RPMI8226 (cell line): ENCODE measurements around the gene ROR2.
"Not testable (repeated sequence)": the region's sequence is repeated elsewhere in the genome, so short reads cannot be mapped to it uniquely, and the experiment has no call there.

ENCODE experiments used
- DNase-seq: peaks from one replicate; pipeline ENCODE4 v3.0.0-alpha.2; 2015

The ROR2 gene

DNA sequence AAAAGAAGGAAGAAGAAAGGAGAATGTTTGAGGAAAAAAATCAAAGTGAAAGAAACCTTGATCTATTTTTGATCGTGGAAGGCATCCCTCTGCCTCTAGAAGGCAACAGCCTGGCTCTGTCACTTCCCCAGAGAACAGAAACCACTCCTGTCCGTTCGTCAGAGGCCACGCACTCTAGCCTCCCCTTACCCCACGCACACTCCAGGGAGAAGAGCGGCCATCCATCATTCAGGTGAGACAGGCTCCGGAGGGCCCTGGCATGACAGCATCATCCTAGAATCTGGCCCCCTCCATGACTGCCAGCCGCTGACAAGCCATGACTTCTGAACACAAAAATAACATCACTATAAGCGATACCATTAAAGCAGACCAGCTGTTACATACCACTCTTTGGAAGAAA, 135.8 kb downstream of the ROR2 start:
- no peak for DNase-seq

- DNase-seq = no peak
Measured at GRCh38 chr9:91813176-91813795, 136.7 kb downstream of the ROR2 start.

GRCh38 chr9:91812191-91812590, 137.8 kb downstream of the ROR2 start:
- no peak for DNase-seq

DNA sequence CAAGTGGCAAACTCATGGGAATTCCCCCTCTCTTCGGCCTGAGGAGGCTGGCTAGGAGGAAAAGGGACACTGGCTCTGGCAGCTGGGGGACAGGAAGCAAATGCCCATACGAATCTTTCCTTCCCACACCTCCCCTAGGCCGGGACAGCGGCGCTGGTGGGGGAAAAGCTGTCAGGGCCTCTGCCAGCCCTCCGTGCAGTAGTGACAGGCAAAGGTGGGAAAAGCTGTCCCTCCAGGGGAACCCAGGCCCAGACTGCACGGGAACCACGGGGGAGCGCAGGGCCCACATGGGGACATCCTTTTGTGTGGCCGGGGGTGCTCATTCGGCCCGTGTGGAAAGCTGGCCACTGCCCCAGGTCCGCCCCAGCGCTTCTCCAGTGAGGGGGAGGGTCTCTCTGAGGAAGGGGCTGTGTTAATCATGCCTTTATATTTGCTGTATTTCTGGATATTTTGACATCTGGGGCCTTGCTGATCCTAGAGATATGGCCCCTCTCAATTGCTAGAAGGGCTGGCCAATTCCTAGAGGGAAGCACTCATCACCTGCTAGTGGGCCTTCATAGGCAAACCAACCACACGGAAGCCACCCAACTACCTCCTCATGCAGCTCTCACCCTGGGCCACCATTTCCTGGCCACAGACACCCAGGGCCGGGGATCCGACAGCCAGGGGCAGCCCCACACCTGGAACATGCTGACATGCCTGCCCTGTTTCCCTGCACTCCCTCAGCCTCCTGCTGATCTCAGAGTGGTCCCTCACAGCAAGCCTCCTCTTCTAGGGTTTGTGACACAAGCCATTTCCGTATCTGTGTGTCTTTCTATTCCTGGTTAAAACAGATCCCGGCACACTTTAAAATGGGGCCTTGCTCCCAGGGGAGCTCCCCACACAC, 138.8 kb downstream of the ROR2 start:
- DNase-seq = no peak

DNA sequence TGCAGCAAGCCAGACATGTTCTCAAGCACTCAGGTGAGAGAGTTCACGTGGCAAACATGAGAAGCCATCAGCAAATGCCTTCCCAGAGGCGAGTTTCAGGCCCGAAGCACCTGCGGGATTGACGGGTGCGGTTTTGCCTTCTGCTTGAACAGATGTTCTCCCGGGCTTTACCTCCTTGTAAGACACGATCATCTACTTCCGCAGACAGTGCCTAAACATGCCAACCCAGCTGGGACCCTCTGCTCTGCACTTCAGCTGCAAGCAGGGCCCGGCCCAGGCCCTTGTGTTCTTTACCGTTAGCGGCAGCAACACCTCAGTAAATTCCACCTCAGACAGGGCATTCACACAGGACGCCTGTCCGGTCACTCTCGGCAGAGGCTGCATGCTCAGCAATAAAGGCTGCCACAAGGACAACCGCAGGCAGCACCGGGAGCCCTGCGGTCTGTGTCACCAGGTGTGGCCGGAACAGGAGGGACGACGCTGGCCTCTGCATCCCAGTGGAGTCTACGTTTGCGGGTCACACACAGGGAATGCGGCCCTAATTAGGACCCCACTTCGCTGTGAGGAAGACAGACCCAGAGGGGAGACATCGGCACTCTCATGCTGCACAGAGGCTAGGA, 139.6 kb downstream of the ROR2 start:
- no peak for DNase-seq

GRCh38 chr9:91809581-91810285, 140.3 kb downstream of the ROR2 start:
- no peak for DNase-seq

GRCh38 chr9:91807643-91808246, 142.3 kb downstream of the ROR2 start:
- no peak for DNase-seq

GRCh38 chr9:91805031-91805430, 145.0 kb downstream of the ROR2 start:
- no peak for DNase-seq

DNA sequence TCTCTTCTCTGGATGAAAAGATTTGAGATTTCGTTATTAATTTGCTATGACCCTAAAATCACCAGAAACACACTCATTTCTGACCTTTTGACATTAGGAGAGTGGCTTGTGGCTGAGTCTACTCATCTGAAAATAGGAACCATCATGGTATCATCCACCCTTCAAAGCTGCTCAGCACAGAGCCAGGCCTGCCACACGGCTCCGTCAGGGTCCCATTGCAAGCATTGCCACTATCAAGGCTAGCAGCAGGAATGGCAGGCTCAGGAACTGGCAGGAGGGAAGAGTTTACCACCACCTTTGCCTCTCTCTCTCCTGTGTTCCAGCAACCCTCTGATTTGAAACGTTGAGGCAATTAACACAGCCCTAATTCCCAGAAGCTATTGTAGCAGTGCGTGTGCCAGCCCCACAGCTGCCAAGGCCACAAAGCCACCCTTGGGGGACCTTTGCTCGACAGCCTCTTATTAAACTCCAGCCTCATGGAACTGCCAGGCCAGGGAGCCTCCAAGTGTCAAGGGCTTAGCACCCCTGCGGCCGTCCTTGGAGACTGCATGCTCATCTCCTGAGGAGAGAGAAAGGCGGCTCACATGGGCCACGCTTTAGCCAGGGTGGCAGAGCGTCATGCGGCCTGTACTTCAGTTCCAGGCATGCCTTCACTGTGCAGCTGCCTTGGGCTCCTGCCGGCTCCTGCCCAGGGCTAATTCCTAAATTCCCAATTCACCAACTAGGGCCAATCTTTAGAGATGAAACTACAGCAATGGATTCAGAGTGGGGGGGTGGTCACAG, 145.9 kb downstream of the ROR2 start:
- DNase-seq = no peak

DNA sequence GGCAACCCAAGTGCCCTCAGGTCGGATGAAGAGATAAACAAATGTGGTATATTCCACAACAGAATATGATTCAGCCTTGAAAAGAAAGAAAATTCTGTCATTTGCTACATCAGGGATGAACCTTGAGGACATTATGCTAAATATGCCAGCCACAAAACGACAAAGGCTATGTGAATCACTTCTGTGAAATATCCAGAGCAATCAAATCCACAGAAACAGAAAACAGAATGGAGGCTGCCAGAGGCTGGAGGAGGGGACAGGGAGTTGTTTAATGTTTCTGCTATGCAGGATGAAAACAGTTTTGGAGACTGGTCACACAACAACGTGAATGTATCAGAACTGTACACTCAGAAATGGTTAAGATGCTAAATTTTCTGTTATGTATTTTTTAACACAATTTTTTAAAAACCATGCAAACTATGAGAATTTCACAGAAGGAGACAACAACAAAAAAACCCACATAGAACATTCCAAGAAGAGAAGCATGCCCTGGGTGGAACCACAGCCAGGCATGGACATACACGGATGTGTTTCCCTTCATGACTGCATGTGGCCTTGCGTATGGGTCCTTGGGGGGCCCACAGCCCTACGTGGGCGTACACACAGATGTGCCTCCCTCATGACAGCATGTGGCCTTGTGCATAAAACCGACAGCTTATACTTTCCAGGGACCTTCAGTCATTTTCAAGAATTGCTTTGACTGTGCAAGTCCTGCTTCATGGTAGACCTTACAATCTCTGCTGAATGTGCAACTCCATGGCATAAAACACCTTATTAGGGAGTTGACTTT, 146.7 kb downstream of the ROR2 start:
- DNase-seq = no peak

- no peak for DNase-seq
Measured at GRCh38 chr9:91802391-91802790, 147.6 kb downstream of the ROR2 start.

DNA sequence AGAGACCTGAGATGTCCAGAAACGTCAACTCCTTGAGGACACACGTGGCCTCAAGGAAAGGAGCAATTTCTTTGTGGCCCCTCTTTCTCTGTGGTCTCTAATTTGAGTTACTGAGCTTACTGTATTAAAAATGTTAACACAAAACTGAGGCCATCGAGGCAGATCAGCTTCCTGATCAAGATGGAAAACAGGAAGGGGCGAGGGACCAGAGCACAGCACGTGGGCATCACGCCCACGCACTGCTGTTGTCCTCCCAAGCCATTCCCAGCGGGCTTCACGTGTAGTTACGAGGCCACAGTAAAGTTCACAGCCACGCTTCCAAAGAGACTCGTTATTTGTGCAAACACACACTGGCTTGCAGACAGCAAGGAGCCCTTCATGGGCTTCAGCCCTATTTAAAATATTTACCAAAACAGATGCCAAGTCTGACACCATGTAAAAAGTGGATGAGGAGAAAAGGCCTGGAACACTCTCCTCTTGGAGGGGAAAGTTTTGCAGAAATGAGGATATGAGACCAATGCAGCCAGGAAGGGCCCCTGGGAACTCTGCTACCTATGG, 149.5 kb downstream of the ROR2 start:
- DNase-seq = no peak

DNA sequence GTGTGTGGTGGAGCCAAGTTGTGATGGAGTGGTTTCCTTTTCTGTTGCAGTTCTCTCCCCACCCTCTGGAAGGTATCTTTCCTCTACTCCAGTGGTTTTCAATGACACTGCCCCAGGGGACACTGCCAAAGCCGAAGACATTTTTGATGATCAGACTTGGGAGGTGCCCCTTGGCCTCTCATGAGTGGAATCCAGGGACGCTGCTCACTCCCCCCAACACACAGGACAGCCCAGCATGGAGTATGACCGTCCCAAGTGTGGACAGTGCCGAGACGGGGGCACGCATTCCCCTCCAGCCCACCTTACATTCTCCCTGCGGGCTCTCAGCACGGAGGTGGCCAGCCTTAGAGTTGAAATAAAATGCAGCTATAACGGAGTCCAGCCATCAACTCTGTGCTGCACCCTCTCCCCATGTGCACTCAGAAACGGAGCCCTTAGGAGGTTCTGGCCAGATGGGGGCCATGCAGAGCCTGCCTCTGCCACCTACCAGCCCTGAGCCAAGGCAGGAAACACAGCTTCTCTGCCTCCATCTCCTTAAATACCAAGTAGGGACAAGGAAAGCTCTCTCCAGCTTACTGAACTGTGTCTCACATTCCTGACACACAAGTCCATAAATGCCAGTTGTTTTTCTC, 150.8 kb downstream of the ROR2 start:
- DNase-seq = no peak

- DNase-seq = not testable (repeated sequence)
Measured at GRCh38 chr9:91798273-91799112, 151.5 kb downstream of the ROR2 start.

DNA sequence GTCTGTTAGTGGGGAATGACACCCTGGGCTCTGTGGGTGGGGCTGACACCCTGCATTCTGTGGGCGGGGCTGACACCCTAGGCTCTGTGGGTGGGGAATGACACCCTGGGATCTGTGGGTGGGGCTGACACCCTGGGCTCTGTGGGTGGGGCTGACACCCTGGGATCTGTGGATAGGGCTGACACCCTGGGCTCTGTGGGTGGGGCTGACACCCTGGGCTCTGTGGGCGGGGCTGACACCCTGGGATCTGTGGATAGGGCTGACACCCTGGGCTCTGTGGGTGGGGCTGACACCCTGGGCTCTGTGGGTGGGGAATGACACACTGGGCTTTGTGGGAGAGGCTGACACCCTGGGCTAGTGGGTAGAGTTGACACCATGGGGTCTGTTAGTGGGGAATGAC, 152.5 kb downstream of the ROR2 start:
- not testable (repeated sequence) for DNase-seq

DNA sequence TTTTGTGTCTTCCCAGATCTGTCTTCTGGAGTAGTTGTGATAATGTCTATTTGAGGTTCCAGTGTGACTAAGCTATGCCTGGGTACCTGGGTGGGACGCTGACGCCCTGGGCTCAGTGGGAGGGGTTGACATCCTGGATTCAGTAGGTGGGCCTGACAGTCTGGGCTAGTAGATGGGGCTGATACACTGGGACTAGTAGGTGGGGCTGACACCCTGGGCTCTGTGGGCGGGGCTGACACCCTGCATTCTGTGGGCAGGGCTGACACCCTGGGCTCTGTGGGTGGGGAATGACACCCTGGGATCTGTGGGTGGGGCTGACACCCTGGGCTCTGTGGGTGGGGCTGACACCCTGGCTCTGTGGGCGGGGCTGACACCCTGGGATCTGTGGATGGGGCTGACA, 153.5 kb downstream of the ROR2 start:
- not testable (repeated sequence) for DNase-seq

GRCh38 chr9:91795598-91796241, 154.3 kb downstream of the ROR2 start:
- DNase-seq = no peak

- not testable (repeated sequence) for DNase-seq
Measured at GRCh38 chr9:91793371-91793770, 156.7 kb downstream of the ROR2 start.

DNA sequence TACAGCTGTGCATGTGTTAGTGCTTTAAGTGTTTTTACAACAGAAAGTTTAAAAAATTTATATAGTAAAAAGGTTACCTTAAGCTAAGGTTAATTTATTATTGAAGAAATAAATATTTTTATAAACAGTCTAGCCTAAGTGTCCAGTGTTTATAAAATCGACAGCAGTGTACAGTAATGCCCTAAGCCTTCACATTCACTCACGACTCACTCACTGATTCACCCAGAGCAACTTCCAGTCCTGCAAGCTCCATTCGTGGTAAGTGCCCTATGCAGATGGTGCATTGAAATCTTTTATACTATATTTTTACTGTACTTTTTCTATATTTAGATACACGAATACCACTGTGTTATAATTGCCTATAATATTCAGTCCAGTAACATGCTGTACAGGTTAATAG, 159.1 kb downstream of the ROR2 start:
- no peak for DNase-seq
